ENCODE results near the gene MCM3. TPM values are rescaled to one million over a fixed set of nuclear protein-coding genes. Genes with fewer than 3 reads are reported as not detected.
A peak's percentile ranks its signal among the peaks of the same experiment; 100 is the strongest.

Gene MCM3
- polyA plus RNA-seq, 3 donors = 10.7 to 15.3 (median 12.1) TPM

- no peaks in the 10 kb centered on the region for H3K36me3 Mint-ChIP-seq
- Histone ChIP-seq H2AFZ (ENCODE audit: insufficient read depth, low read depth, low read length, poor library complexity, severe bottlenecking) (no peak overlapping the region), H3K79me2 (ENCODE audit: insufficient read depth, low read length) (no peaks in the 10 kb centered on the region), H4K20me1 (ENCODE audit: insufficient read depth, low read length) (no peaks in the 10 kb centered on the region), H3K9me3 (replicated peaks in 1 of 2; ENCODE audit: control insufficient read depth in 1 of 2, insufficient read depth in 1 of 2, low read length in 2 of 2) (no peaks in the 10 kb centered on the region), H3K4me3 (replicated peaks in 1 of 3; ENCODE audit: low read depth in 2 of 3, low read length in 3 of 3) (no peak overlapping the region), H3K36me3 (replicated peaks in 1 of 2; ENCODE audit: control insufficient read depth in 1 of 2, insufficient read depth in 2 of 2, low read length in 2 of 2) (no peaks in the 10 kb centered on the region), H3K4me1 (ENCODE audit: control insufficient read depth in 1 of 2, insufficient read depth in 2 of 2, low read length in 2 of 2) (no peaks in the 10 kb centered on the region), H3K27ac (ENCODE audit: low read depth in 1 of 2, low read length in 2 of 2) (no peak overlapping the region), H3K4me2 (replicated peaks; ENCODE audit: extremely low read depth, low read length, poor library complexity, severe bottlenecking) (no peak overlapping the region), H3K27me3 (ENCODE audit: control insufficient read depth in 2 of 2, insufficient read depth in 2 of 2, low read length in 2 of 2) (no peaks in the 10 kb centered on the region), H3K9ac (ENCODE audit: insufficient read depth, low read length, poor library complexity, severe bottlenecking) (no peak overlapping the region)
- intact Hi-C loops (cut with micrococcal nuclease) = no loop called here
- no peak for TF ChIP-seq CTCF (IDR thresholded peaks at IDR 0.05)
- no peak overlapping the region for H3K27ac Mint-ChIP-seq
- H3K27me3 Mint-ChIP-seq (ENCODE audit: low read depth in 3 of 3) = peaks cover 0 to 4% (median 0%) of the 10 kb centered on the region in 3 donors
- peaks cover 0 to 2% (median 0%) of the 10 kb centered on the region in 7 donors for H3K9me3 Mint-ChIP-seq
- WGBS (ENCODE audit: insufficient coverage) = no CpG with 5 or more reads among the region's 1 CpG
- DNase-seq = no peak
- peaks cover 7% of the 10 kb centered on the region for H3K4me1 Mint-ChIP-seq
- peak overlapping the region in 1 of 2 donors; percentile 34 for H3K4me3 Mint-ChIP-seq
These were observed 57.0 kb downstream of the MCM3 start for GRCh38 chr6:52227495-52227894.

GRCh38 chr6:52221302-52221701, 63.2 kb downstream of the MCM3 start:
- Mint-ChIP-seq H3K9me3 (peaks cover 0 to 2% (median 0%) of the 10 kb centered on the region in 7 donors), H3K4me3 (no peak overlapping the region), H3K4me1 (no peaks in the 10 kb centered on the region), H3K36me3 (no peaks in the 10 kb centered on the region), H3K27me3 (ENCODE audit: low read depth in 3 of 3) (peaks cover 0 to 4% (median 0%) of the 10 kb centered on the region in 3 donors), H3K27ac (no peak overlapping the region)
- TF ChIP-seq CTCF (IDR thresholded peaks at IDR 0.05) = no peak
- Histone ChIP-seq H3K9ac (ENCODE audit: insufficient read depth, low read length, poor library complexity, severe bottlenecking) (no peak overlapping the region), H4K20me1 (ENCODE audit: insufficient read depth, low read length) (no peaks in the 10 kb centered on the region), H3K4me2 (replicated peaks; ENCODE audit: extremely low read depth, low read length, poor library complexity, severe bottlenecking) (no peak overlapping the region), H3K36me3 (replicated peaks in 1 of 2; ENCODE audit: control insufficient read depth in 1 of 2, insufficient read depth in 2 of 2, low read length in 2 of 2) (no peaks in the 10 kb centered on the region), H3K9me3 (replicated peaks in 1 of 2; ENCODE audit: control insufficient read depth in 1 of 2, insufficient read depth in 1 of 2, low read length in 2 of 2) (no peaks in the 10 kb centered on the region), H3K79me2 (ENCODE audit: insufficient read depth, low read length) (no peaks in the 10 kb centered on the region), H3K27me3 (ENCODE audit: control insufficient read depth in 2 of 2, insufficient read depth in 2 of 2, low read length in 2 of 2) (no peaks in the 10 kb centered on the region), H3K4me1 (ENCODE audit: control insufficient read depth in 1 of 2, insufficient read depth in 2 of 2, low read length in 2 of 2) (no peaks in the 10 kb centered on the region), H3K4me3 (replicated peaks in 1 of 3; ENCODE audit: low read depth in 2 of 3, low read length in 3 of 3) (no peak overlapping the region), H2AFZ (ENCODE audit: insufficient read depth, low read depth, low read length, poor library complexity, severe bottlenecking) (no peak overlapping the region), H3K27ac (ENCODE audit: low read depth in 1 of 2, low read length in 2 of 2) (no peak overlapping the region)
- 0% methylated on average over 2 of the region's 3 CpGs for WGBS (ENCODE audit: insufficient coverage)
- intact Hi-C loops (cut with micrococcal nuclease) = no loop called here
- DNase-seq = no peak
